SK-N-SH (cell line): ENCODE data around the gene STK4. TPM values are rescaled to one million over a fixed set of nuclear protein-coding genes. Genes with fewer than 3 reads are reported as not detected.

Source experiments
- CTCF ChIA-PET: fragments of 300-600, 350-600 bp; formaldehyde crosslinking; extraction: SDS; loops from one replicate; lab custom pipeline; 2021; lab: Yijun Ruan, JAX
- POLR2A ChIA-PET: fragments of 350-600 bp; sonication (Branson Sonifier 250); formaldehyde crosslinking; extraction: SDS; loops from one replicate; lab custom pipeline; 2020; ENCODE audit warnings: antibody characterized with exemption, inconsistent platforms; lab: Yijun Ruan, JAX
- DNase-seq: peaks from one replicate; pipeline ENCODE4 v3.0.0; 2012
- H2AFZ ChIP-seq: fragments of 200-600 bp; sonication (generic); 2 replicates; pipeline ENCODE4 v1.8.1; 2016; ENCODE audit warnings: antibody characterized with exemption, mild to moderate bottlenecking, low read depth
- H3F3A ChIP-seq: fragments of 200-600 bp; sonication (generic); replicated peaks from 2 replicates; pipeline ENCODE3; 2016; ENCODE audit warnings: antibody characterized with exemption, mild to moderate bottlenecking; ENCODE audit not compliant: insufficient read depth
- H3K27ac ChIP-seq, 2 experiments: fragments of 200-500 bp in 1 of 2; fragments of 200-600 bp in 1 of 2; sonication (Bioruptor generic) in 1 of 2; sonication (generic), shearing (Covaris generic) in 1 of 2; 2 replicates each; pipeline versions ENCODE4 v1.5.1 to v1.6.1; 2014 to 2016; ENCODE audit warnings: low read depth in 2 of 2, inconsistent platforms in 1 of 2, low read length in 1 of 2, mild to moderate bottlenecking in 1 of 2, mixed read lengths in 1 of 2
- H3K27me3 ChIP-seq: fragments of 200-600 bp; sonication (generic), shearing (Covaris generic); 2 replicates; pipeline ENCODE4 v1.6.1; 2016; ENCODE audit warnings: mixed run types; ENCODE audit not compliant: insufficient read depth
- H3K36me3 ChIP-seq, 2 experiments: fragments of 200-500 bp in 1 of 2; fragments of 200-600 bp in 1 of 2; sonication (Bioruptor generic) in 1 of 2; sonication (generic) in 1 of 2; replicated peaks in 1 of 2; 2 replicates each; pipeline versions ENCODE3 to v1.5.1; 2014 to 2016; ENCODE audit warnings: low read length in 1 of 2, mild to moderate bottlenecking in 1 of 2; ENCODE audit not compliant: insufficient read depth in 2 of 2, control insufficient read depth in 1 of 2
- H3K4me1 ChIP-seq, 2 experiments: fragments of 200-500 bp in 1 of 2; fragments of 200-600 bp in 1 of 2; sonication (Bioruptor generic) in 1 of 2; sonication (generic), shearing (Covaris generic) in 1 of 2; 2 replicates each; pipeline versions ENCODE4 v1.5.1 to v1.6.1; 2014 to 2016; ENCODE audit warnings: low read depth in 1 of 2, low read length in 1 of 2, mixed run types in 1 of 2; ENCODE audit not compliant: insufficient read depth in 2 of 2, control insufficient read depth in 1 of 2
- H3K4me2 ChIP-seq: fragments of 200-600 bp; sonication (generic), shearing (Covaris generic); 2 replicates; pipeline ENCODE4 v1.6.1; 2017; ENCODE audit warnings: mixed run types
- H3K4me3 ChIP-seq, 2 experiments: fragments of 200-500 bp in 1 of 2; fragments of 200-600 bp in 1 of 2; sonication (Bioruptor generic) in 1 of 2; sonication (generic), shearing (Covaris generic) in 1 of 2; 2 replicates each; pipeline versions ENCODE4 v1.5.1 to v1.8.1; 2014 to 2016; ENCODE audit warnings: low read depth in 2 of 2, inconsistent platforms in 1 of 2, low read length in 1 of 2, mild to moderate bottlenecking in 1 of 2, mixed read lengths in 1 of 2, moderate library complexity in 1 of 2
- H3K79me2 ChIP-seq: fragments of 200-600 bp; sonication (generic); 2 replicates; pipeline ENCODE4 v1.8.1; 2017; ENCODE audit warnings: mild to moderate bottlenecking; ENCODE audit not compliant: insufficient read depth
- H3K9ac ChIP-seq: fragments of 200-600 bp; sonication (generic); 2 replicates; pipeline ENCODE4 v1.6.1; 2017; ENCODE audit warnings: mixed run types
- H3K9me2 ChIP-seq: fragments of 200-600 bp; sonication (generic); 2 replicates; pipeline ENCODE4 v1.6.1; 2017; ENCODE audit warnings: mixed run types
- H3K9me3 ChIP-seq: fragments of 200-600 bp; sonication (generic); 2 replicates; pipeline ENCODE4 v1.6.1; 2017; ENCODE audit warnings: mixed run types, mild to moderate bottlenecking, moderate library complexity
- H4K20me1 ChIP-seq: fragments of 200-600 bp; sonication (generic); 2 replicates; pipeline ENCODE4 v1.6.1; 2017; ENCODE audit warnings: mild to moderate bottlenecking, mixed run types; ENCODE audit not compliant: insufficient read depth
- CHD2 ChIP-seq: fragments of 150-350 bp; IDR thresholded peaks from 2 replicates; pipeline ENCODE4 v1.6.1; 2018; ENCODE audit warnings: low read length; ENCODE audit not compliant: partially characterized antibody
- ELF1 ChIP-seq: IDR thresholded peaks from 2 replicates; pipeline ENCODE4 v1.4.0; 2012
- FOSL2 ChIP-seq: IDR thresholded peaks from 2 replicates; pipeline ENCODE4 v1.4.0; 2012; ENCODE audit warnings: low read depth, mild to moderate bottlenecking, moderate library complexity, borderline replicate concordance
- FOXJ3 ChIP-seq: sonication (generic); formaldehyde crosslinking; IDR thresholded peaks from 2 replicates; pipeline ENCODE4 v1.5.1; 2020; ENCODE audit warnings: mild to moderate bottlenecking, missing genetic modification reagents
- GATA2 ChIP-seq: sonication (generic); formaldehyde crosslinking; IDR thresholded peaks from 2 replicates; pipeline ENCODE4 v1.5.0; 2020; ENCODE audit warnings: mild to moderate bottlenecking, missing genetic modification reagents
- JUND ChIP-seq: IDR thresholded peaks from 2 replicates; pipeline ENCODE4 v1.4.0; 2012
- MEF2A ChIP-seq: IDR thresholded peaks from 2 replicates; pipeline ENCODE4 v1.4.0; 2012; ENCODE audit warnings: low read depth, borderline replicate concordance
- MXI1 ChIP-seq: IDR thresholded peaks from 2 replicates; pipeline ENCODE4 v1.6.1; 2012; ENCODE audit warnings: mild to moderate bottlenecking, low read depth, low read length, improper control_type of control experiment
- NRF1 ChIP-seq: IDR thresholded peaks from 2 replicates; pipeline ENCODE4 v1.6.1; 2012; ENCODE audit warnings: low read depth, mild to moderate bottlenecking, low read length
- RAD21 ChIP-seq: IDR thresholded peaks from 2 replicates; pipeline ENCODE4 v1.6.1; 2012; ENCODE audit warnings: mild to moderate bottlenecking, low read length
- REST ChIP-seq: IDR thresholded peaks from 2 replicates; pipeline ENCODE4 v1.6.1; 2012; ENCODE audit warnings: mild to moderate bottlenecking, low read depth, low read length, moderate library complexity
- RFX5 ChIP-seq: IDR thresholded peaks from 2 replicates; pipeline ENCODE4 v1.6.1; 2012; ENCODE audit warnings: mild to moderate bottlenecking, improper control_type of control experiment, low read length
- TAF1 ChIP-seq: IDR thresholded peaks from 2 replicates; pipeline ENCODE4 v1.6.1; 2012; ENCODE audit warnings: low read depth, mild to moderate bottlenecking, low read length, moderate library complexity, borderline replicate concordance
- USF1 ChIP-seq: IDR thresholded peaks from 2 replicates; pipeline ENCODE4 v1.4.0; 2012; ENCODE audit warnings: low read depth, borderline replicate concordance
- USF2 ChIP-seq: fragments of 150-350 bp; IDR thresholded peaks from 2 replicates; pipeline ENCODE4 v1.6.1; 2017; ENCODE audit warnings: antibody characterized with exemption, low read length, low read depth, borderline replicate concordance
- WGBS: methylation state at CpG from one replicate; pipeline ENCODE4 v1.1.6; 2017; ENCODE audit warnings: low lambda C conversion rate; 5-methylcytosine and 5-hydroxymethylcytosine counted together
- polyA plus RNA-seq, 3 experiments: library from polyadenylated mRNA; depleted of rRNA; stranded (reverse); fragments of >200 nt; gene quantifications; 2 replicates each; pipeline ENCODE4 v1.2.3, GENCODE V29; 2012
- TF ChIP-seq, protein P1 (sequence below): IDR thresholded peaks from 2 replicates; pipeline ENCODE4 v1.4.0; 2012; ENCODE audit warnings: low read depth, borderline replicate concordance
- TF ChIP-seq, protein P2 (sequence below): fragments of 150-350 bp; IDR thresholded peaks from 2 replicates; pipeline ENCODE4 v1.6.1; 2016; ENCODE audit warnings: mild to moderate bottlenecking, low read depth, low read length

Gene STK4
- polyA plus RNA-seq, 1 of the 3 experiments (the other 2 are of a cell fraction) = 11.4 TPM

DNA sequence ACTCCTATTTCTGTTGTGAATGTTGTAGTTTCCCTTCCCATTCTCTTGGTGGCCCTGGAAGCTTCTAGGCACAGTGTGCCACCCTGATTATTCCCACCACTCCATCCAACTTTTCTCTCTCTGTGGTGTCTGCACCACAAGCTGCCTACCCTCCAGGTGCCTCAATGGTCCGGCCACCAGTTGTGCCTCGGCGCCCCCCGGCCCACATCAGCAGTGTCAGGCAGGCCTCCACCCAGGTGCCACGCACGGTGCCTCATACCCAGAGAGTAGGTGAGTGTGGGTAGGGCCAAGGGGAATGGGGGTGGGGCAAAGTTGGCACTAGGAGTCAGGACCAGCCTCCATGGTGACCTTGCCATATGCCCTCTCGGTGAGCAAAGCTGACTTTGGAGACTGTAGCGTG, 33.4 kb upstream of the STK4 start:
- Histone ChIP-seq H3K79me2 (no peaks in the 10 kb centered on the region), H3K9me2 (no peaks in the 10 kb centered on the region), H3K9ac (no peak overlapping the region), H2AFZ (no peak overlapping the region), H3K4me2 (no peak overlapping the region), H3K36me3 (peaks cover 8 to 36% of the 10 kb centered on the region in 2 experiments), H3F3A (no peaks in the 10 kb centered on the region), H3K4me3 (no peak overlapping the region), H3K4me1 (no peaks in the 10 kb centered on the region), H3K27me3 (no peaks in the 10 kb centered on the region), H3K27ac (no peak overlapping the region), H4K20me1 (no peaks in the 10 kb centered on the region), H3K9me3 (no peaks in the 10 kb centered on the region)
- 100% methylated on average over 6 of the region's 8 CpGs for WGBS
- TF ChIP-seq USF1 (no peak), NRF1 (no peak), MEF2A (no peak), CHD2 (no peak), RFX5 (no peak)
- CTCF ChIA-PET = interaction anchor here (0.6 kb wide), 1 partner anchor 373 kb away, joined by 3 read pairs; no protein-coding TSS in a partner anchor
- no peak for DNase-seq
- POLR2A ChIA-PET = no interaction called here

- Histone ChIP-seq H3F3A (peaks cover under 1% of the 10 kb centered on the region), H3K36me3 (peaks cover 8 to 49% of the 10 kb centered on the region in 2 experiments), H3K27me3 (no peaks in the 10 kb centered on the region), H4K20me1 (no peaks in the 10 kb centered on the region), H3K4me3 (no peak overlapping the region), H3K27ac (no peak overlapping the region)
- CTCF ChIA-PET = interaction anchor here (0.9 to 1.4 kb wide), 4 partner anchors 11 to 355 kb away, joined by 3 to 4 read pairs (median 4); partner anchors contain the start of gene TOMM34
- TF ChIP-seq RAD21 (no peak), FOSL2 (no peak), ELF1 (no peak), RFX5 (no peak), USF1 (no peak), FOXJ3 (CRISPR knock-in tag) (no peak), GATA2 (no peak), TAF1 (no peak), REST (no peak), MXI1 (no peak), USF2 (no peak), JUND (no peak)
- TF ChIP-seq, protein P1, sequence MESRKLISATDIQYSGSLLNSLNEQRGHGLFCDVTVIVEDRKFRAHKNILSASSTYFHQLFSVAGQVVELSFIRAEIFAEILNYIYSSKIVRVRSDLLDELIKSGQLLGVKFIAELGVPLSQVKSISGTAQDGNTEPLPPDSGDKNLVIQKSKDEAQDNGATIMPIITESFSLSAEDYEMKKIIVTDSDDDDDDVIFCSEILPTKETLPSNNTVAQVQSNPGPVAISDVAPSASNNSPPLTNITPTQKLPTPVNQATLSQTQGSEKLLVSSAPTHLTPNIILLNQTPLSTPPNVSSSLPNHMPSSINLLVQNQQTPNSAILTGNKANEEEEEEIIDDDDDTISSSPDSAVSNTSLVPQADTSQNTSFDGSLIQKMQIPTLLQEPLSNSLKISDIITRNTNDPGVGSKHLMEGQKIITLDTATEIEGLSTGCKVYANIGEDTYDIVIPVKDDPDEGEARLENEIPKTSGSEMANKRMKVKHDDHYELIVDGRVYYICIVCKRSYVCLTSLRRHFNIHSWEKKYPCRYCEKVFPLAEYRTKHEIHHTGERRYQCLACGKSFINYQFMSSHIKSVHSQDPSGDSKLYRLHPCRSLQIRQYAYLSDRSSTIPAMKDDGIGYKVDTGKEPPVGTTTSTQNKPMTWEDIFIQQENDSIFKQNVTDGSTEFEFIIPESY = no peak
- TF ChIP-seq, protein P2, sequence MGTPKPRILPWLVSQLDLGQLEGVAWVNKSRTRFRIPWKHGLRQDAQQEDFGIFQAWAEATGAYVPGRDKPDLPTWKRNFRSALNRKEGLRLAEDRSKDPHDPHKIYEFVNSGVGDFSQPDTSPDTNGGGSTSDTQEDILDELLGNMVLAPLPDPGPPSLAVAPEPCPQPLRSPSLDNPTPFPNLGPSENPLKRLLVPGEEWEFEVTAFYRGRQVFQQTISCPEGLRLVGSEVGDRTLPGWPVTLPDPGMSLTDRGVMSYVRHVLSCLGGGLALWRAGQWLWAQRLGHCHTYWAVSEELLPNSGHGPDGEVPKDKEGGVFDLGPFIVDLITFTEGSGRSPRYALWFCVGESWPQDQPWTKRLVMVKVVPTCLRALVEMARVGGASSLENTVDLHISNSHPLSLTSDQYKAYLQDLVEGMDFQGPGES = no peak
- TF ChIP-seq, all 33 proteins: peak for 0
- POLR2A ChIA-PET = interaction anchor here (1.6 kb wide), 1 partner anchor 15 kb away, joined by 3 read pairs; no protein-coding TSS in a partner anchor
- no peak for DNase-seq
- Histone ChIP-seq H2AFZ (no peak overlapping the region), H3K9me3 (no peaks in the 10 kb centered on the region), H3K9ac (no peak overlapping the region), H3K4me1 (no peaks in the 10 kb centered on the region), H3K79me2 (no peaks in the 10 kb centered on the region), H3K9me2 (no peaks in the 10 kb centered on the region), H3K4me2 (no peak overlapping the region)
- WGBS = 95% methylated on average over 10 of the region's 10 CpGs
These were observed 29.8 kb upstream of the STK4 start for GRCh38 chr20:44936510-44936909.
